ENCODE data around the gene MAML2.

DNA sequence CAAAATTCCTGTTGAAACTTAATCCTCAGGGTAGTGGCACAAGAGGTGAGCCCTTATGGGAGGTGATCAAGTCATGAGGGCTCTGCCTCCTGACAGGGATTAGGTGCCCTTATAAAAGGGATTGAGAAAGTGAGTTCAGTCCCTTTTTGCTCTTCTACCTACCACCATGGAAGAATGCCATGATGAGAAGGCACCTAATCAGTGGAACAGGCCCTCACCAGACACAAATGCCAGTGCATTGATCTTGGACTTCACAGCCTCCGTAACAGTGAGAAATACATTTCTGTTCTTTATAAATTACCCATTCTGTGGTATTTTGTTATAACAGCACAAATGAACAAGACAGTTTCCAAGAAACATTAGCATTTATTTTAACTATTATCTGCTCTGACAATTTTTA, 338.1 kb downstream of the MAML2 start:
- TF ChIP-seq, protein P1, sequence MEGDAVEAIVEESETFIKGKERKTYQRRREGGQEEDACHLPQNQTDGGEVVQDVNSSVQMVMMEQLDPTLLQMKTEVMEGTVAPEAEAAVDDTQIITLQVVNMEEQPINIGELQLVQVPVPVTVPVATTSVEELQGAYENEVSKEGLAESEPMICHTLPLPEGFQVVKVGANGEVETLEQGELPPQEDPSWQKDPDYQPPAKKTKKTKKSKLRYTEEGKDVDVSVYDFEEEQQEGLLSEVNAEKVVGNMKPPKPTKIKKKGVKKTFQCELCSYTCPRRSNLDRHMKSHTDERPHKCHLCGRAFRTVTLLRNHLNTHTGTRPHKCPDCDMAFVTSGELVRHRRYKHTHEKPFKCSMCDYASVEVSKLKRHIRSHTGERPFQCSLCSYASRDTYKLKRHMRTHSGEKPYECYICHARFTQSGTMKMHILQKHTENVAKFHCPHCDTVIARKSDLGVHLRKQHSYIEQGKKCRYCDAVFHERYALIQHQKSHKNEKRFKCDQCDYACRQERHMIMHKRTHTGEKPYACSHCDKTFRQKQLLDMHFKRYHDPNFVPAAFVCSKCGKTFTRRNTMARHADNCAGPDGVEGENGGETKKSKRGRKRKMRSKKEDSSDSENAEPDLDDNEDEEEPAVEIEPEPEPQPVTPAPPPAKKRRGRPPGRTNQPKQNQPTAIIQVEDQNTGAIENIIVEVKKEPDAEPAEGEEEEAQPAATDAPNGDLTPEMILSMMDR (IDR thresholded peaks at IDR 0.05) = no peak
- no peak for TF ChIP-seq POLR2AphosphoS5 (IDR thresholded peaks at IDR 0.05; ENCODE audit: low read depth, low read length)
- TF ChIP-seq SIN3A (IDR thresholded peaks at IDR 0.05; ENCODE audit: borderline replicate concordance, insufficient read depth, low read depth, low read length) = no peak

Measured in Panc1 (cell line).